ENCODE measurements around the gene TNS3. TPM values are rescaled to one million over a fixed set of nuclear protein-coding genes. Genes with fewer than 3 reads are reported as not detected.

Gene TNS3
- total and polyA plus RNA-seq, 7 donors, result 17.4 to 43.8 (median 28.8) TPM

DNA sequence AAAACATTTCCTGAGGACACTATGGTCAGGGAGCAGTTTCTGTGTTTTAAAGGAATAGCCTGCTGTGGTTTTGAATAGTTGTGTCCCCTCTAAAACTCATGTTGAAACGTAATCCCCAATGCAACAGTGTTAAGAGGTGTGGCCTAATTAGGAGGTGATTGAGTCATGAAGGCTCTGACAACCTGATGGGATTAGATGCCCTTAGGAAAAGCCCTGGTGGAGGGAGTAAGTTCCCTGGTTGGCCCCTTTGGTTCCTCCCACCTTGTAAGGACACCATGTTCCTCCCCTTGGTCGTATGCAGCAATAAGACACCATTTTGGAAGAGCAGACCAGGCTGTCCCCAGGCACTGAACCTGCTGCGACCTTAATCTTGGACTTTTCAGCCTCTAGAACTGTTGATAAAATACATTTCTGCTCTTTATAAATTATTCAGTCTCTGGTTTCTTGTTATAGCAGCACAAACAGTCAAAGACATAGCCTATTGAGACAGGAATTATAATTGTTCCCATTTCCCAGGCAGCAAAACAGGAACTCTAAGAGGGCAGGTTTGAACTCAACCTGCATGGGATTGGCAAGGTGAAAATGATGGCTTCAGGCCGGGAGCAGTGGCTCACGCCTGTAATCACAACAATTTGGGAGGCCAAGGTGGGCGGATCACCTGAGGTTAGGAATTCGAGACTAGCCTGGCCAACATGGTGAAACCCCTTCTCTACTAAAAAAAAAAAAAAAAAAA is 20.5 kb upstream of the TNS3 start:
- Histone ChIP-seq H3K27me3 (no peaks in the 10 kb centered on the region), H3K27ac (no peak overlapping the region), H3K4me3 (no peak overlapping the region), H3K4me1 (peaks cover 0 to 59% (median 37%) of the 10 kb centered on the region in 4 donors), H3K36me3 (no peaks in the 10 kb centered on the region), H3K9me3 (peaks cover 0 to 5% (median 0%) of the 10 kb centered on the region in 4 donors)
- TF ChIP-seq, protein P1, sequence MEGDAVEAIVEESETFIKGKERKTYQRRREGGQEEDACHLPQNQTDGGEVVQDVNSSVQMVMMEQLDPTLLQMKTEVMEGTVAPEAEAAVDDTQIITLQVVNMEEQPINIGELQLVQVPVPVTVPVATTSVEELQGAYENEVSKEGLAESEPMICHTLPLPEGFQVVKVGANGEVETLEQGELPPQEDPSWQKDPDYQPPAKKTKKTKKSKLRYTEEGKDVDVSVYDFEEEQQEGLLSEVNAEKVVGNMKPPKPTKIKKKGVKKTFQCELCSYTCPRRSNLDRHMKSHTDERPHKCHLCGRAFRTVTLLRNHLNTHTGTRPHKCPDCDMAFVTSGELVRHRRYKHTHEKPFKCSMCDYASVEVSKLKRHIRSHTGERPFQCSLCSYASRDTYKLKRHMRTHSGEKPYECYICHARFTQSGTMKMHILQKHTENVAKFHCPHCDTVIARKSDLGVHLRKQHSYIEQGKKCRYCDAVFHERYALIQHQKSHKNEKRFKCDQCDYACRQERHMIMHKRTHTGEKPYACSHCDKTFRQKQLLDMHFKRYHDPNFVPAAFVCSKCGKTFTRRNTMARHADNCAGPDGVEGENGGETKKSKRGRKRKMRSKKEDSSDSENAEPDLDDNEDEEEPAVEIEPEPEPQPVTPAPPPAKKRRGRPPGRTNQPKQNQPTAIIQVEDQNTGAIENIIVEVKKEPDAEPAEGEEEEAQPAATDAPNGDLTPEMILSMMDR (IDR thresholded peaks at IDR 0.05), result no peak
- no peak for TF ChIP-seq POLR2A (IDR thresholded peaks at IDR 0.05)
- TF ChIP-seq POLR2AphosphoS5 (IDR thresholded peaks at IDR 0.05), result no peak
- no peak for TF ChIP-seq EP300 (IDR thresholded peaks at IDR 0.05)
- WGBS, 2 donors, result 92 to 94% methylated on average over 7 of the region's 7 CpGs
- intact Hi-C loops (cut with DNase I), result no loop called here
- no peak for DNase-seq

DNA sequence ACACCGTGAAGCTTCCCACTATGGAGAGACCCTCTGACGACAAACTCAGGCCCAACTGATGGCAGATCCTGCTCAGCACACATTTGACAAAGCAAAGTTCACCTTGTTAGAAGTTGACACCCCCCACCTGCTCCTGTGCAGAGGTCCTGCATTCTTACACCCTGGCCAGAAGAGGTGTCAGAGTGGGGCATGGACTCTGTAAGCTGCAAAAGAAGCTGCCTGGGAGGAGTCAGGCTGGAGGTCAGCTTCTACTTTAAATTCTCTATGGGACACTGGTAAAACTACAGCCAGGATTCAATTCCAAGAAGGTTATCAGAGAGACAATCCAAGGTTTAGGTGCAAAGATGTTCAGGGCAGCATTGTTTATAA is 20.0 kb upstream of the TNS3 start:
- Histone ChIP-seq H3K27me3 (no peaks in the 10 kb centered on the region), H3K9me3 (peaks cover 0 to 10% (median 0%) of the 10 kb centered on the region in 4 donors), H3K27ac (no peak overlapping the region), H3K36me3 (no peaks in the 10 kb centered on the region), H3K4me3 (no peak overlapping the region), H3K4me1 (peaks cover 0 to 65% (median 43%) of the 10 kb centered on the region in 4 donors)
- intact Hi-C loops (cut with DNase I), result no loop called here
- 75 to 85% methylated on average over 2 of the region's 2 CpGs for WGBS, 2 donors
- TF ChIP-seq EP300 (IDR thresholded peaks at IDR 0.05), result no peak
- no peak for DNase-seq

DNA sequence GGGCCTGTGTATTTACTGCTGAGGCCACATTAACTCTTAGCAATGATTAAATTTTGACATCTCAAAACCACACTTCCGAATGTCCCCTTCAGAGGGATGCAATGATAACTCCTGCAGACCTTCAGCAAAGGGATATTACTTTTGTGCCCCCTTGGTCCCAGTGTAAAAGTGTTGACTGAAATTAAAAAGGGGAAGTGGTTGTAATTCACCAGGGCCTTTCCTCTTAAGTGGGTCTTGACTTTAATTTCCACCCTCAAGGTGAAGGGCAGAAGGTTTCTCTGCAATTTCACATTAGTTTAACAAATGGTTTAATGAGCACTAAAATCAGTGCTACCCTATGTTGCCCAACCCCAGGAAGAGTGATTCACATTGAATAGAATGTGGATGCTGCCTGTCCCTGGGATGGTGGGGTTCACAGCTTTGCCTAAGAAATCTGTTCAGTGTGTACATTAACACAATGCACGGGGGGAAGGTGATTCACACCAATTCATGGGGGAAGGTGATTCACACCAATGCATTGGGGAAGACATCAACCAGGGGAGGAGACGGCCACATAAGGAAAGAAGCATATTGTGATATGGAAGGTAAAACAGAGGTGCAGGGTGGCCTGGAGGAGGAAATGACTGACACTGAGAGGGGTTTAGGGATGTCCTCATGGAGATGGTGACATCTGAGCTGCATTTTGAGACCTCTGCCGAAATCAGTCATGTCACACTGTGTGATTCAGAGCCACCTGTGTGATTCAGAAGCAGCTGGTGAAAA is 19.4 kb upstream of the TNS3 start:
- TF ChIP-seq POLR2A (IDR thresholded peaks at IDR 0.05) (no peak), EP300 (IDR thresholded peaks at IDR 0.05) (no peak), POLR2AphosphoS5 (IDR thresholded peaks at IDR 0.05) (no peak)
- TF ChIP-seq, protein P1 (IDR thresholded peaks at IDR 0.05), result no peak
- no peak for DNase-seq
- peaks cover 0 to 16% (median 0%) of the 10 kb centered on the region in 4 donors for H3K9me3 ChIP-seq
- peak overlapping the region in 1 of 4 donors; percentile 39 for H3K27ac ChIP-seq
- H3K36me3 ChIP-seq, result no peaks in the 10 kb centered on the region
- 53 to 81% methylated on average over 4 of the region's 4 CpGs for WGBS, 2 donors
- no peaks in the 10 kb centered on the region for H3K27me3 ChIP-seq
- H3K4me1 ChIP-seq, result peaks cover 0 to 62% (median 47%) of the 10 kb centered on the region in 4 donors
- intact Hi-C loops (cut with DNase I), result no loop called here
- H3K4me3 ChIP-seq, result no peak overlapping the region

DNA sequence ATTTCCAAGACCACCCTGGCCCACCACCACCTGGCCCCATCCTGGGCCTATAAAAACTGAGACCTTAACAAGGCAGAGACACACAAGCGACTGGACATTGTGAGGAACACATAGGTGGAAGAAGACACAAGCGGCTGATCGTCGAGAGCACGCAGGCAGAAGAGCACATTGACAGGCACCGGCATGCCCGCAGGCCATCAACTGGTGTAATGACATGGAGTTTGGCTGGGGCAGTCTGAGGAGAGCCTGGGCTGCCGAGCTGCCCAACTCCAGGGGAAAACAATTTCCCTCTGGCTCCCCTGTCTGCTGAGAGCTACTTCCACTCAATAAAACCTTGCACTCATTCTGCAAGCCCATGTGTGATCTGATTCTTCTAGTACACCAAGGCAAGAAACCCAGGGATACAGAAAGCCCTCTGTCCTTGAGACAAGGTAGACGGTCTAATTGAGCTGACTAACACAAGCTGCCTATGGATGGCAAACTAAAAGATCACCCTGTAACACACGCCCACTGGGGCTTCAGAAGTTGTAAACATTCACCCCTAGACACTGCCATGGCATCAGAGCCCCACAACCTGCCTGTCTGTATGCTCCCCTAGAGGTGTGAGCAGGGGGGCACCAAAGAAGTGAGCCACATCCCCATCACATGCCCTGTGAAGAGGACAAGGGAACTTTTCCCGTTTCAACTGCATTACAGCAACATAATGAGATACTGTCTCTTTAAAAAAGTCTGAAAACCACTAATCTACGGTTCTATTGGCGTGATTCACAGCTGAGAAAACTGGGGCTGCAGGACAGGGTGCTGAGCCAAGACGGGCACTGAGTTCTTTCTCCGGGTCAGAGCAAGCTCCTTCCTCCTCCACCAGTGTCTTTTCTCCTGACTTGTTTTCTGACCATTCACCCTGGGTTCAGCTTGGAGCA is 18.5 kb upstream of the TNS3 start:
- H3K4me1 ChIP-seq, result peaks cover 0 to 55% (median 47%) of the 10 kb centered on the region in 4 donors
- no peak overlapping the region for H3K4me3 ChIP-seq
- peaks cover 0 to 16% (median 0%) of the 10 kb centered on the region in 4 donors for H3K9me3 ChIP-seq
- H3K36me3 ChIP-seq, result no peaks in the 10 kb centered on the region
- peak overlapping the region in 1 of 4 donors; percentile 39 for H3K27ac ChIP-seq
- no peak for DNase-seq
- TF ChIP-seq, protein P1 (IDR thresholded peaks at IDR 0.05), result no peak
- no peak for TF ChIP-seq POLR2AphosphoS5 (IDR thresholded peaks at IDR 0.05)
- TF ChIP-seq EP300 (IDR thresholded peaks at IDR 0.05), result no peak
- no peak for TF ChIP-seq POLR2A (IDR thresholded peaks at IDR 0.05)
- intact Hi-C loops (cut with DNase I), result no loop called here
- no peaks in the 10 kb centered on the region for H3K27me3 ChIP-seq
- 62 to 66% methylated on average over 15 of the region's 15 CpGs for WGBS, 2 donors
